Measurements from ENCODE around the gene LURAP1L.

The LURAP1L gene

GRCh38 chr9:12776513-12777055 lies 1.8 kb downstream of the LURAP1L start:
- no peak for DNase-seq (ENCODE audit: low read depth in 1 of 2, low spot score in 1 of 2)

GRCh38 chr9:12777121-12778022 lies 2.6 kb downstream of the LURAP1L start:
- DNase-seq (ENCODE audit: low read depth in 1 of 2, low spot score in 1 of 2) = no peak

GRCh38 chr9:12778389-12778788 lies 3.6 kb downstream of the LURAP1L start:
- no peak for DNase-seq (ENCODE audit: low read depth in 1 of 2, low spot score in 1 of 2)

- DNase-seq (ENCODE audit: low read depth in 1 of 2, low spot score in 1 of 2) = no peak
These were observed 6.5 kb downstream of the LURAP1L start for GRCh38 chr9:12781226-12781733.

- no peak for DNase-seq (ENCODE audit: low read depth in 1 of 2, low spot score in 1 of 2)
These were observed 9.1 kb downstream of the LURAP1L start for GRCh38 chr9:12783767-12784460.

- no peak for DNase-seq (ENCODE audit: low read depth in 1 of 2, low spot score in 1 of 2)
These were observed 9.8 kb downstream of the LURAP1L start for GRCh38 chr9:12784461-12785259.

GRCh38 chr9:12785260-12785770 lies 10.5 kb downstream of the LURAP1L start:
- no peak for DNase-seq (ENCODE audit: low read depth in 1 of 2, low spot score in 1 of 2)

- no peak for DNase-seq (ENCODE audit: low read depth in 1 of 2, low spot score in 1 of 2)
These were observed 11.1 kb downstream of the LURAP1L start for GRCh38 chr9:12785941-12786340.

GRCh38 chr9:12790001-12790400 lies 15.2 kb downstream of the LURAP1L start:
- no peak for DNase-seq (ENCODE audit: low read depth in 1 of 2, low spot score in 1 of 2)

GRCh38 chr9:12790883-12791282 lies 16.1 kb downstream of the LURAP1L start:
- no peak for DNase-seq (ENCODE audit: low read depth in 1 of 2, low spot score in 1 of 2)

- no peak for DNase-seq (ENCODE audit: low read depth in 1 of 2, low spot score in 1 of 2)
These were observed 19.4 kb downstream of the LURAP1L start for GRCh38 chr9:12794101-12794799.

- DNase-seq (ENCODE audit: low read depth in 1 of 2, low spot score in 1 of 2) = no peak
These were observed 21.8 kb downstream of the LURAP1L start for GRCh38 chr9:12796601-12797000.

- no peak for DNase-seq (ENCODE audit: low read depth in 1 of 2, low spot score in 1 of 2)
These were observed 22.2 kb downstream of the LURAP1L start for GRCh38 chr9:12797037-12797436.

- DNase-seq (ENCODE audit: low read depth in 1 of 2, low spot score in 1 of 2) = no peak
These were observed 23.4 kb downstream of the LURAP1L start for GRCh38 chr9:12798066-12798770.

- no peak for DNase-seq (ENCODE audit: low read depth in 1 of 2, low spot score in 1 of 2)
These were observed 26.4 kb downstream of the LURAP1L start for GRCh38 chr9:12801187-12801586.

- no peak for DNase-seq (ENCODE audit: low read depth in 1 of 2, low spot score in 1 of 2)
These were observed 26.8 kb downstream of the LURAP1L start for GRCh38 chr9:12801663-12802062.

GRCh38 chr9:12802093-12802492 lies 27.3 kb downstream of the LURAP1L start:
- DNase-seq (ENCODE audit: low read depth in 1 of 2, low spot score in 1 of 2) = no peak

- DNase-seq (ENCODE audit: low read depth in 1 of 2, low spot score in 1 of 2) = no peak
These were observed 33.7 kb downstream of the LURAP1L start for GRCh38 chr9:12808569-12808968.

- DNase-seq (ENCODE audit: low read depth in 1 of 2, low spot score in 1 of 2) = no peak
These were observed 34.9 kb downstream of the LURAP1L start for GRCh38 chr9:12809720-12810119.

GRCh38 chr9:12811935-12812334 lies 37.1 kb downstream of the LURAP1L start:
- DNase-seq (ENCODE audit: low read depth in 1 of 2, low spot score in 1 of 2) = no peak
